GM10266 (cell line): ENCODE measurements around the gene HNRNPU.

Experiments used
- DNase-seq: peaks from one replicate; pipeline ENCODE4 v3.0.0; 2012; ENCODE audit errors: extremely low spot score
- CTCF ChIP-seq: IDR thresholded peaks from 2 replicates; pipeline ENCODE4 v1.5.1; 2012; ENCODE audit warnings: mild to moderate bottlenecking, low read depth; ENCODE audit not compliant: control insufficient read depth, insufficient read depth; ENCODE audit errors: missing control alignments

The HNRNPU gene

GRCh38 chr1:244830639-244831038 is 33.7 kb downstream of the HNRNPU start:
- no peak for TF ChIP-seq CTCF
- no peak for DNase-seq

- DNase-seq, result no peak
- TF ChIP-seq CTCF, result no peak
Measured at GRCh38 chr1:244826712-244827111, 37.6 kb downstream of the HNRNPU start.

GRCh38 chr1:244822878-244823277 is 41.5 kb downstream of the HNRNPU start:
- no peak for TF ChIP-seq CTCF
- DNase-seq, result no peak

- no peak for TF ChIP-seq CTCF
- DNase-seq, result no peak
Measured at GRCh38 chr1:244821134-244821533, 43.2 kb downstream of the HNRNPU start.

- DNase-seq, result no peak
- TF ChIP-seq CTCF, result no peak
Measured at GRCh38 chr1:244820131-244820530, 44.2 kb downstream of the HNRNPU start.

GRCh38 chr1:244817415-244817894 is 46.9 kb downstream of the HNRNPU start:
- no peak for DNase-seq
- no peak for TF ChIP-seq CTCF

GRCh38 chr1:244815600-244816099 is 48.7 kb downstream of the HNRNPU start:
- no peak for TF ChIP-seq CTCF
- DNase-seq, result no peak
